Parathyroid adenoma (tissue), 2 donors: ENCODE results near the gene PARP4.
"Not testable (repeated sequence)": the region's sequence is repeated elsewhere in the genome, so short reads cannot be mapped to it uniquely, and the experiment has no call there.

ENCODE experiments used
- H2AFZ ChIP-seq: fragments of 300-600 bp; sonication (generic); one replicate; pipeline ENCODE4 v1.7.0; 2017; ENCODE audit warnings: antibody characterized with exemption, mild to moderate bottlenecking
- H3K27ac ChIP-seq: fragments of 300-600 bp; sonication (generic); one replicate; pipeline ENCODE4 v1.7.0; 2017
- H3K27me3 ChIP-seq: fragments of 300-600 bp; sonication (generic); one replicate; pipeline ENCODE4 v1.7.0; 2017; ENCODE audit warnings: low read length; ENCODE audit not compliant: control insufficient read depth, insufficient read depth
- H3K36me3 ChIP-seq: fragments of 300-600 bp; sonication (generic); one replicate; pipeline ENCODE4 v1.7.0; 2017; ENCODE audit warnings: low read length; ENCODE audit not compliant: control insufficient read depth, insufficient read depth
- H3K4me1 ChIP-seq: fragments of 300-600 bp; sonication (generic); one replicate; pipeline ENCODE4 v1.7.0; 2017; ENCODE audit warnings: control low read depth
- H3K4me2 ChIP-seq: fragments of 300-600 bp; sonication (generic); one replicate; pipeline ENCODE4 v1.7.0; 2017; ENCODE audit warnings: low read length
- H3K4me3 ChIP-seq: fragments of 300-600 bp; sonication (generic); one replicate; pipeline ENCODE4 v1.7.0; 2017; ENCODE audit warnings: low read depth, low read length
- H3K79me2 ChIP-seq: fragments of 300-600 bp; sonication (generic); one replicate; pipeline ENCODE4 v1.7.0; 2017; ENCODE audit warnings: control low read depth
- H3K9ac ChIP-seq: fragments of 300-600 bp; sonication (generic); one replicate; pipeline ENCODE4 v1.7.0; 2017; ENCODE audit warnings: mild to moderate bottlenecking
- H3K9me3 ChIP-seq: fragments of 300-600 bp; sonication (generic); one replicate; pipeline ENCODE4 v1.7.0; 2017; ENCODE audit warnings: low read length; ENCODE audit not compliant: control insufficient read depth
- TF ChIP-seq, protein P1 (sequence below): fragments of 300-600 bp; sonication (generic); IDR thresholded peaks from one replicate; pipeline ENCODE4 v1.7.0; 2017; ENCODE audit warnings: antibody characterized with exemption, mild to moderate bottlenecking
- donor health status: primary hyperparathyroidism.

The PARP4 gene

DNA sequence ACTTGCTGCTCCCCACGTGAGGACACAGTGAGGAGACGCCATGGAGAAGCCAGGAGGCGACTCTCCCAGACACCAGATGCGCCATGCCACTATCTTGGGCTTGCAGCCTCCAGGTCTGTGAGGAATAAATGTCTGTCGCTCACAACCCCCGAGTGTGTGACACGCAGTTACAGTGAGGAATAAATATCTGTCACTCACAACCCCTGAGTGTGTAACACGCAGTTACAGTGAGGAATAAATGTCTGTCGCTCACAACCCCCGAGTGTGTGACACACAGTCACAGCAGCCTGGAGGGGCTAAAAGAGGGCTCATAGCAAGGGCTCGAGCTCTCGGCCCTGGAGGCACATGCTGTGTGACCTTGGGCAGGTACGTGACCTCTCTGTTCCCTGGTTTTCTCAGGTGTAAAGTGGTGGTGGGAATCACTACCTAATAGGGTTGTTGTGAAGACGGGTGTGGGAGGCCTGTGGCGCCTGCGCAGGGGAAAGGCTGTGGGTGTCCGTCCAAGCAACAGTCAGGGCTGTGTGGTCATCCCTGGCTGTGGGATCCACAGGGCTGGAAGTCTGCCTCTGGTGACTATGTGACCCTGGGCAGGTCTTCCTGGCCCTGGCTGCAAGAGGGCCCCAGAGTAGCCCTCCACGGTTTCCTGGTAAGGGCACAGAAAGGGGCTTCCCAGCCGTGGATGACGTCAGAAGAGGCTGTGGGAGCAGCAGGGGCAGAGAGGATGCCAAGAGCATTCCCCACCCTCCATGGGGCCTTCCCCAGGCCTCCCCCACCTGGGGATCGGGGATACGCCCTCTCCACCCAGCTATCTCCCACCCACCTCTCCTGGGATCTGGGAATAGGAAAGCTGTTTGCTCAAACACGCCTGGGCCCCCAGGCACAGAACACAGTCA lies 125.5 kb downstream of the PARP4 start:
- Histone ChIP-seq H2AFZ (no peak overlapping the region), H3K27me3 (no peaks in the 10 kb centered on the region), H3K4me1 (no peaks in the 10 kb centered on the region), H3K9me3 (no peaks in the 10 kb centered on the region), H3K36me3 (no peaks in the 10 kb centered on the region), H3K9ac (no peak overlapping the region), H3K79me2 (no peaks in the 10 kb centered on the region), H3K27ac (no peak overlapping the region), H3K4me3 (no peak overlapping the region), H3K4me2 (no peak overlapping the region)
- TF ChIP-seq, protein P1, sequence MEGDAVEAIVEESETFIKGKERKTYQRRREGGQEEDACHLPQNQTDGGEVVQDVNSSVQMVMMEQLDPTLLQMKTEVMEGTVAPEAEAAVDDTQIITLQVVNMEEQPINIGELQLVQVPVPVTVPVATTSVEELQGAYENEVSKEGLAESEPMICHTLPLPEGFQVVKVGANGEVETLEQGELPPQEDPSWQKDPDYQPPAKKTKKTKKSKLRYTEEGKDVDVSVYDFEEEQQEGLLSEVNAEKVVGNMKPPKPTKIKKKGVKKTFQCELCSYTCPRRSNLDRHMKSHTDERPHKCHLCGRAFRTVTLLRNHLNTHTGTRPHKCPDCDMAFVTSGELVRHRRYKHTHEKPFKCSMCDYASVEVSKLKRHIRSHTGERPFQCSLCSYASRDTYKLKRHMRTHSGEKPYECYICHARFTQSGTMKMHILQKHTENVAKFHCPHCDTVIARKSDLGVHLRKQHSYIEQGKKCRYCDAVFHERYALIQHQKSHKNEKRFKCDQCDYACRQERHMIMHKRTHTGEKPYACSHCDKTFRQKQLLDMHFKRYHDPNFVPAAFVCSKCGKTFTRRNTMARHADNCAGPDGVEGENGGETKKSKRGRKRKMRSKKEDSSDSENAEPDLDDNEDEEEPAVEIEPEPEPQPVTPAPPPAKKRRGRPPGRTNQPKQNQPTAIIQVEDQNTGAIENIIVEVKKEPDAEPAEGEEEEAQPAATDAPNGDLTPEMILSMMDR: no peak

DNA sequence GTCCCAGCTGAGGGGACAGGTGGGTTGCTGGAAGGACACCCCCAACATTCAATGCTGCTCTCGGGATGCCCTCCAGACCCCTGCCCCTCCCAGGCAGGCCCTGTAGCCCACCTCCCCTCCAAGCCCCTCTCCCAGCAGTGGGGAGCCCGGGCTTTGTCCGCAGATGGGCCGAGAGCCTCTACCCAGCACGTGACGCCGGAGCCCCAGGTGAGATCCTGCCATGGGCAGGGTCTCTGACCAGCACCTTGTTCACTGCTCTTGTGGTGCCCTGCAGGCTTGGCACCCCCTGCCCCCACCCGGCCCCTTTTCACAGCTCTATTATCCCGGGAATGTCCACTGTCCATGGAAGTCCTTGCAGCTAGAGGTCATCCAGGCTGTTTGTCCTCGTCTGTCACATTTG lies 126.7 kb downstream of the PARP4 start:
- Histone ChIP-seq H3K9me3 (no peaks in the 10 kb centered on the region), H3K4me1 (no peaks in the 10 kb centered on the region), H3K9ac (no peak overlapping the region), H3K36me3 (no peaks in the 10 kb centered on the region), H3K27me3 (no peaks in the 10 kb centered on the region), H3K27ac (no peak overlapping the region), H3K4me2 (no peak overlapping the region), H2AFZ (no peak overlapping the region), H3K4me3 (no peak overlapping the region), H3K79me2 (no peaks in the 10 kb centered on the region)
- TF ChIP-seq, protein P1: no peak

DNA sequence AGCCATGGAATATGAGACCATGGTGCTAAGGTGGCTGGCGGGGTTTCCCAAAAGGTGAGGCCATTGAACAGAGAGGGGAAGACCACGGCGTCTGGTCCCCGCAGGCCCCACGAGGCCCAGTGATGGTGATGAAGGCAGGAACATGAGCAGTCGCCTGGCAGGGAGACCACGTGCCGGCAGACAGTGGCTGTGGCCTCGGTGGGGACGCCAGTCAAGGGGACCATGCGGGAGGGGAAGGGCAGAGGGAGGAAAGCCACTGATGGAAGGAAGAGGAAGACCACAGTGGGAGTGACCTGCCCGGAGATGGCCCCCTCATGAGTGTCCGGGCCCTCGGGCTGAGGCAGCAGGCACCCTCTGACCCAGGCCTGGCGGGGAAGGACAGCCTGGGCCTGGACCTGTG lies 127.6 kb downstream of the PARP4 start:
- not testable (repeated sequence) for H3K36me3 ChIP-seq, H3K4me1 ChIP-seq, H3K4me3 ChIP-seq, H3K27ac ChIP-seq, H3K9ac ChIP-seq, H2AFZ ChIP-seq, H3K9me3 ChIP-seq, H3K79me2 ChIP-seq, H3K4me2 ChIP-seq, H3K27me3 ChIP-seq

DNA sequence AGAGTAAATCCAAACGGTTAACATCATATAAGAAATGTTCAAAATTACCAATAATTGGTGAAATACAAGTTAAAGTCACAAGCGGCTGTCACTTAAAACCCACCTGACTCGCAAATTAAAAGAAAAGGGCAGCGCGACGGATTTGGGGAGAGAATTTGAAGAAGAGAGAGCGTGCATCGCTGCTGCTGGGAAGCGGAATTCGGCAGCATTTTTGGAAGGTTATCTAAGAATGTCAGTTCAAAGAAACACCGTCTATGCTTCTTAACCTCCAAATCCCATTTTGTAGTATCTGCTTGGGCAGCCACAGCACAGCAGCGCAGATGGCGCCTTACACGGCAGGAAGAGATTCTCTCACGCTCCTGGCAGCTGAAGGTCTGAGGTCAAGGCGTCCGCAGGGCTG lies 128.5 kb downstream of the PARP4 start:
- H3K27ac ChIP-seq, H3K9me3 ChIP-seq, H3K4me2 ChIP-seq, H3K79me2 ChIP-seq, H3K4me3 ChIP-seq, H3K9ac ChIP-seq, H2AFZ ChIP-seq, H3K36me3 ChIP-seq, H3K27me3 ChIP-seq, H3K4me1 ChIP-seq: not testable (repeated sequence)

DNA sequence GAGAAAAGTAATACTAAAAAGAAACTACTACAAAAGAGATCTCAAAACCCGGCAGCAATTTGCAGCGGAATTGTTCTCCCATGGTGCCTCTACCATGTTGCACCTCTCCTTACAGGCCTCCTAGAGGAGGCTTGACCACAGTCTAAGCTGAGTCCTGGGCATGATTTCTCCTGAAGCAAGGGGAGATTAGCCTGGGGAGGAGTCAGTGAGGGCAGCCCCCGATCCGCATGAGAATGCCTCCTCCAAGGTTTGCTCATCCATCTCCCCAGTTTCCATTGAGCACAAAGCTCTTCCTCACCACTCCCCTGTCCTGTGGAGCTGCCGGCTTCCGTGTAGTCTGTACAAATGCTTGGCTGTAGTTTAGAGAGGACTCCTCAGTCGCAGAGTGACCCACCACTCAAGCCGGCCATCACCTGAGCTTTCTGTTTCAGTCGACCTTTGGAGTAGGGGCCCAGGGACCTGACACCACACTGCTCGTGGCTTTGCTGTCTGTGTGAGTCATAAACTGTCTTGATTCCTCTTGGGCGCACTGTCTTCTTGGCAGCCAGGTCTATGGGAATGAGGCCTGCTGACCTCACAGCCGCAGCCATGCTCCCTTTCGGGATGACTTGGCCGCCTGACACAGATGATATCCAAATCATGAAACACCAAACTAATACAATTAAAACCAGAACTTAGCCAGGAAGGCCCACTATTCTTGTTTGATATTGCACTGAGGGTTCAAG lies 130.9 kb downstream of the PARP4 start:
- H3K36me3 ChIP-seq: no peaks in the 10 kb centered on the region
- H3K27ac ChIP-seq: no peak overlapping the region
- no peak overlapping the region for H2AFZ ChIP-seq
- no peaks in the 10 kb centered on the region for H3K27me3 ChIP-seq
- H3K9ac ChIP-seq: no peak overlapping the region
- H3K4me1 ChIP-seq: no peaks in the 10 kb centered on the region
- TF ChIP-seq, protein P1: no peak
- H3K9me3 ChIP-seq: no peaks in the 10 kb centered on the region
- no peak overlapping the region for H3K4me2 ChIP-seq
- H3K4me3 ChIP-seq: no peak overlapping the region
- H3K79me2 ChIP-seq: no peaks in the 10 kb centered on the region

DNA sequence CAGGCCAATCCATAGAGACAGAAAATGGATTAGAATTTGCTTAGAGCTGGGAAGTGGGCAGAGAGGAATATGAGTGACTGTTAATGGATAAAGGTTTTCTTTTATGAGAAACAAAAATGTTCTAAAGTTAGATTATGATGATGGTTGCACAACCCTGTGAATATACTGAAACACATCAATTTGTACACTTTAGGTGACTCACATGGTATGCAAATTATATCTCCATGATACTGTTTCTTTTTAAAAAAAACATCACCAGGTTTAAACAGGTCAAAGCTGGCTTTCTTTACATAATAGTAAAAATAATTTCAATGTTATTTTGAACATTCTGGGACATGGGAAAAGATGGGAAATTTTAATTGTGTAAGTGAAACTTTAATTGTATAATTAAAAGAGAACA lies 131.7 kb downstream of the PARP4 start:
- H3K9me3 ChIP-seq, H3K4me2 ChIP-seq, H2AFZ ChIP-seq, H3K4me3 ChIP-seq, H3K27ac ChIP-seq, H3K36me3 ChIP-seq, H3K9ac ChIP-seq, H3K27me3 ChIP-seq, H3K79me2 ChIP-seq, H3K4me1 ChIP-seq: not testable (repeated sequence)

DNA sequence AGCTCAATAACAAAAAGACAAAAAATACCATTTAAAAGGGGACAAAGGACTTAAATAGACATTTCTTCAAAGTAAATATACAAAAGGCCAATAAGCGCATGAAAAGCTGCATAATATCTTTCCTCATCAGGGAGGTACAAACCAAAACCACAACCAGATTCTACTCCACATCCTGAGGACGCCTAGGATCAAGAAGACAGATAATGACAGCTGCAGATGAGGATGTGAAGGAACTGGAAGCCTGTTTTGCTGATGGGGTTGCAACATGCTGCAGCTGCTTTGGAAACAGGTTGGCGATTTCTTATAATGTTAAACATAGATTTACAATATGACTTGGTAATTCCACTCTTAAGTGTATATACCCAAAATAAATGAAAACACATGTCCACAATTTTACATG lies 132.4 kb downstream of the PARP4 start:
- not testable (repeated sequence) for H3K9me3 ChIP-seq, H3K79me2 ChIP-seq, H3K4me1 ChIP-seq, H3K4me3 ChIP-seq, H3K27ac ChIP-seq, H3K9ac ChIP-seq, H3K36me3 ChIP-seq, H3K27me3 ChIP-seq, H3K4me2 ChIP-seq, H2AFZ ChIP-seq

DNA sequence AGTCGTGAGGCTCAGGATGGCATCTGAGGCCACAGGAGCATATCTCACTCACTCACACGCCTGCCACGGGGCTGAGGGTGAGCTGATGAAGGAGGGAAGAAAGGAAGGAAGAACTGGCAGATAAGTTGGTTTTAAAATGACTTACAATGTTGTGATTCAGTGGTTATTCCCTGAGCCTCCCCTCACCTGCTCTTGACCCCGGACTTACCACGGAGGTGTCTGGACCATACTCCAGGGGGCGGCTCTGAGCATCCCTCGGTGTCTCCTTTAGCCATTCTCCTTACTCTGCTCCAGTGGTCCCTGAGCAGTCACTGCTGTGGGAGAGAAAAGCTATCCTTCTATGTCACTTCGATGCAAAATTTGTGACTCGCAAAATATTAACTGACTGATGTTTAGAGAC lies 141.3 kb downstream of the PARP4 start:
- not testable (repeated sequence) for H3K27ac ChIP-seq

More for the DNA sequence above, 141.3 kb downstream of the PARP4 start:
- not testable (repeated sequence) for H3K4me1 ChIP-seq, H3K36me3 ChIP-seq, H3K27me3 ChIP-seq, H3K4me2 ChIP-seq, H3K9me3 ChIP-seq, H3K9ac ChIP-seq, H3K4me3 ChIP-seq, H2AFZ ChIP-seq, H3K79me2 ChIP-seq
